ENCODE measurements around the gene MAML3.

DNA sequence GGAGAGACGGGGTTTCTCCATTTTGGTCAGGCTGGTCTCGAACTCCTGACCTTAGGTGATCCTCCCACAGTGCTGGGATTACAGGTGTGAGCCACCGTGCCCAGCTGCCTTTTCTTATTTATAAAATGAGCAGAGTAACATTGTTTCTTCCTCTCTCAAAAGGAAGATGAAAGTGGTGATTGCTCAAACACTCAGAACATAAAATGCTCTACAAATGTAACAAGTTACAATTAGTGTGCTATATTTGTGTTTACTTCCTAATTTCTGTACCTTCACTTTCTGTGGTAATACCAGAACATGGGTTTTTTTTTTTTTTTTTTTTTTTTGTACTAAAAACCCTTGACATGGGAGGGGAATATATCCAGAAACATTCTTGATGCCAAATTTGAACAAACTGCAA is 290.5 kb downstream of the MAML3 start:
- TF ChIP-seq BHLHE40 (IDR thresholded peaks at IDR 0.05; ENCODE audit: borderline replicate concordance) (no peak), ELF4 (IDR thresholded peaks at IDR 0.05) (no peak), FOXK2 (IDR thresholded peaks at IDR 0.05) (no peak), FOXA1 (IDR thresholded peaks at IDR 0.05) (no peak), SUZ12 (IDR thresholded peaks at IDR 0.05) (no peak), FOXM1 (IDR thresholded peaks at IDR 0.05; ENCODE audit: borderline replicate concordance) (no peak)
